ENCODE results near the gene ALMS1. TPM values are rescaled to one million over a fixed set of nuclear protein-coding genes. Genes with fewer than 3 reads are reported as not detected.

The ALMS1 gene
- total and polyA plus RNA-seq, 2 of the 8 experiments (the other 6 are each of a cell fraction or from before 2014, with no cell fraction given) = 21.8 to 45.6 TPM

- Histone ChIP-seq H3K14ac (ENCODE audit: insufficient read length) (no peak overlapping the region), H3K79me2 (ENCODE audit: control insufficient read depth in 1 of 2, insufficient read depth in 2 of 2, low read length in 2 of 2) (peaks cover 0 to 2% of the 10 kb centered on the region in 2 experiments; a peak in 2 of 4 replicates), H2AK5ac (ENCODE audit: low read depth, low read length) (no peak overlapping the region), H2BK12ac (ENCODE audit: low read depth, low read length) (no peak overlapping the region), H3K23ac (ENCODE audit: insufficient read length) (no peak overlapping the region), H3K27ac (ENCODE audit: low read depth, low read length) (peak overlapping the region; percentile 5; the same call in 1 of the 2 replicates), H3K4ac (replicated peaks; ENCODE audit: insufficient read length, low read depth, low read length) (no peak overlapping the region), H3K4me3 (ENCODE audit: extremely low read depth in 1 of 4, insufficient read depth in 2 of 4, low read depth in 3 of 4, low read length in 4 of 4) (no peak overlapping the region), H4K91ac (replicated peaks; ENCODE audit: insufficient read length, low read length) (no peak overlapping the region), H4K20me1 (replicated peaks in 1 of 2; ENCODE audit: control insufficient read depth in 1 of 2, insufficient read depth in 2 of 2, low read length in 2 of 2) (no peaks in the 10 kb centered on the region), H3K9ac (replicated peaks in 1 of 4; ENCODE audit: extremely low read depth in 1 of 4, low read depth in 3 of 4, low read length in 3 of 4) (no peak overlapping the region), H3K79me1 (ENCODE audit: low read depth, low read length) (no peaks in the 10 kb centered on the region), H3K36me3 (ENCODE audit: control insufficient read depth in 2 of 4, insufficient read depth in 4 of 4, low read length in 3 of 4) (peaks cover 2 to 26% (median 16%) of the 10 kb centered on the region in 4 experiments; a peak in 6 of 8 replicates), H2BK120ac (replicated peaks; ENCODE audit: low read depth, low read length) (no peak overlapping the region), H4K8ac (ENCODE audit: extremely low read depth, insufficient read depth, low read length) (no peak overlapping the region), H2AFZ (ENCODE audit: low read length) (no peak overlapping the region), H3K56ac (replicated peaks; ENCODE audit: insufficient read length, low read depth, low read length) (no peak overlapping the region), H2BK15ac (ENCODE audit: low read length) (no peak overlapping the region), H2BK20ac (ENCODE audit: low read length) (no peak overlapping the region), H3K9me3 (ENCODE audit: insufficient read depth in 2 of 2, low read depth in 1 of 2, low read length in 1 of 2) (no peaks in the 10 kb centered on the region), H3K18ac (ENCODE audit: extremely low read depth, low read length) (no peak overlapping the region), H3K27me3 (replicated peaks in 1 of 4; ENCODE audit: control insufficient read depth in 3 of 4, extremely low read depth in 1 of 4, insufficient read depth in 3 of 4, low read length in 3 of 4) (no peaks in the 10 kb centered on the region), H3K4me1 (replicated peaks in 1 of 4; ENCODE audit: control insufficient read depth in 3 of 4, insufficient read depth in 4 of 4, low read length in 3 of 4) (no peaks in the 10 kb centered on the region), H2BK5ac (ENCODE audit: low read depth, low read length) (no peak overlapping the region), H3K4me2 (ENCODE audit: insufficient read depth in 1 of 2, low read depth in 2 of 2, low read length in 2 of 2) (no peak overlapping the region), H3K23me2 (ENCODE audit: low read depth, low read length) (no peaks in the 10 kb centered on the region), H4K5ac (ENCODE audit: insufficient read length, low read depth, low read length) (no peak overlapping the region)
- FAIRE-seq (no peak), DNase-seq (ENCODE audit: low read depth in 1 of 2, low spot score in 2 of 2) (no peak)
- ChIA-PET POLR2A (ENCODE audit: partially characterized antibody) (no interaction called here), CTCF (ENCODE audit: partially characterized antibody) (no interaction called here)
- WGBS, 2 experiments (ENCODE audit: extremely low coverage in 1 of 2, insufficient coverage in 1 of 2, insufficient read length in 1 of 2, insufficient replicate concordance in 2 of 2, low coverage in 1 of 2, low lambda C conversion rate in 2 of 2, missing lambda C conversion rate in 1 of 2) = 86% methylated on average over 2 of the region's 2 CpGs; no CpG with 5 or more reads in 1 of the 2 experiments
- TF ChIP-seq SIN3A (conservative IDR thresholded peaks at IDR 0.05 in 1 of 2, IDR thresholded peaks at IDR 0.05 in 1 of 2; ENCODE audit: low read depth in 1 of 2, low read length in 2 of 2) (no peak), MAX (IDR thresholded peaks at IDR 0.05) (no peak), TEAD4 (IDR thresholded peaks at IDR 0.05; ENCODE audit: low read depth, low read length) (no peak), EGR1 (IDR thresholded peaks at IDR 0.05; ENCODE audit: borderline replicate concordance, low read depth, low read length) (no peak), EP300 (IDR thresholded peaks at IDR 0.05; ENCODE audit: borderline replicate concordance in 1 of 2, low read depth in 2 of 2, low read length in 2 of 2) (no peak), ATF3 (IDR thresholded peaks at IDR 0.05; ENCODE audit: insufficient read depth, low read depth, low read length) (no peak), SP4 (IDR thresholded peaks at IDR 0.05; ENCODE audit: low read length) (no peak), SP1 (IDR thresholded peaks at IDR 0.05; ENCODE audit: low read depth, low read length) (no peak)
Observed at GRCh38 chr2:73494031-73494430, 108.4 kb downstream of the ALMS1 start.
